ENCODE measurements around the gene RTL9.
"Not testable (repeated sequence)": the region's sequence is repeated elsewhere in the genome, so short reads cannot be mapped to it uniquely, and the experiment has no call there.

RTL9 gene

GRCh38 chrX:110320381-110320987 is 38.2 kb upstream of the RTL9 start:
- Histone ChIP-seq H3K9me3 (ENCODE audit: control insufficient read depth, low read length) (no peaks in the 10 kb centered on the region), H3K36me3 (ENCODE audit: control insufficient read depth, insufficient read depth, low read length) (no peaks in the 10 kb centered on the region), H3K4me3 (ENCODE audit: insufficient read depth, low read depth, low read length, poor library complexity, severe bottlenecking) (no peak overlapping the region), H3K27me3 (replicated peaks; ENCODE audit: control insufficient read depth, insufficient read depth, low read length, poor library complexity, severe bottlenecking) (no peaks in the 10 kb centered on the region), H3K4me1 (ENCODE audit: control insufficient read depth, insufficient read depth, low read length, poor library complexity, severe bottlenecking) (no peaks in the 10 kb centered on the region), H3K27ac (ENCODE audit: insufficient read depth, low read length, poor library complexity, severe bottlenecking) (no peak overlapping the region)
- no peak for DNase-seq

GRCh38 chrX:110321081-110321480 is 37.6 kb upstream of the RTL9 start:
- no peaks in the 10 kb centered on the region for H3K27me3 ChIP-seq (replicated peaks; ENCODE audit: control insufficient read depth, insufficient read depth, low read length, poor library complexity, severe bottlenecking)
- DNase-seq, result no peak
- H3K36me3 ChIP-seq (ENCODE audit: control insufficient read depth, insufficient read depth, low read length), result no peaks in the 10 kb centered on the region
- H3K4me1 ChIP-seq (ENCODE audit: control insufficient read depth, insufficient read depth, low read length, poor library complexity, severe bottlenecking), result no peaks in the 10 kb centered on the region
- H3K4me3 ChIP-seq (ENCODE audit: insufficient read depth, low read depth, low read length, poor library complexity, severe bottlenecking), result no peak overlapping the region
- H3K9me3 ChIP-seq (ENCODE audit: control insufficient read depth, low read length), result no peaks in the 10 kb centered on the region
- no peak overlapping the region for H3K27ac ChIP-seq (ENCODE audit: insufficient read depth, low read length, poor library complexity, severe bottlenecking)

GRCh38 chrX:110321670-110322069 is 37.0 kb upstream of the RTL9 start:
- H3K4me1 ChIP-seq (ENCODE audit: control insufficient read depth, insufficient read depth, low read length, poor library complexity, severe bottlenecking), result no peaks in the 10 kb centered on the region
- H3K27ac ChIP-seq (ENCODE audit: insufficient read depth, low read length, poor library complexity, severe bottlenecking), result no peak overlapping the region
- DNase-seq, result no peak
- H3K27me3 ChIP-seq (replicated peaks; ENCODE audit: control insufficient read depth, insufficient read depth, low read length, poor library complexity, severe bottlenecking), result no peaks in the 10 kb centered on the region
- no peaks in the 10 kb centered on the region for H3K36me3 ChIP-seq (ENCODE audit: control insufficient read depth, insufficient read depth, low read length)
- H3K9me3 ChIP-seq (ENCODE audit: control insufficient read depth, low read length), result no peaks in the 10 kb centered on the region
- no peak overlapping the region for H3K4me3 ChIP-seq (ENCODE audit: insufficient read depth, low read depth, low read length, poor library complexity, severe bottlenecking)

- Histone ChIP-seq H3K9me3 (ENCODE audit: control insufficient read depth, low read length) (no peaks in the 10 kb centered on the region), H3K27ac (ENCODE audit: insufficient read depth, low read length, poor library complexity, severe bottlenecking) (no peak overlapping the region), H3K36me3 (ENCODE audit: control insufficient read depth, insufficient read depth, low read length) (no peaks in the 10 kb centered on the region), H3K4me3 (ENCODE audit: insufficient read depth, low read depth, low read length, poor library complexity, severe bottlenecking) (no peak overlapping the region), H3K27me3 (replicated peaks; ENCODE audit: control insufficient read depth, insufficient read depth, low read length, poor library complexity, severe bottlenecking) (no peaks in the 10 kb centered on the region), H3K4me1 (ENCODE audit: control insufficient read depth, insufficient read depth, low read length, poor library complexity, severe bottlenecking) (no peaks in the 10 kb centered on the region)
- DNase-seq, result no peak
Measured at GRCh38 chrX:110322603-110323002, 36.0 kb upstream of the RTL9 start.

GRCh38 chrX:110326712-110327111 is 31.9 kb upstream of the RTL9 start:
- Histone ChIP-seq H3K4me3 (ENCODE audit: insufficient read depth, low read depth, low read length, poor library complexity, severe bottlenecking) (no peak overlapping the region), H3K9me3 (ENCODE audit: control insufficient read depth, low read length) (no peaks in the 10 kb centered on the region), H3K36me3 (ENCODE audit: control insufficient read depth, insufficient read depth, low read length) (no peaks in the 10 kb centered on the region), H3K27me3 (replicated peaks; ENCODE audit: control insufficient read depth, insufficient read depth, low read length, poor library complexity, severe bottlenecking) (no peaks in the 10 kb centered on the region), H3K4me1 (ENCODE audit: control insufficient read depth, insufficient read depth, low read length, poor library complexity, severe bottlenecking) (no peaks in the 10 kb centered on the region), H3K27ac (ENCODE audit: insufficient read depth, low read length, poor library complexity, severe bottlenecking) (no peak overlapping the region)
- no peak for DNase-seq

GRCh38 chrX:110327336-110327735 is 31.3 kb upstream of the RTL9 start:
- no peaks in the 10 kb centered on the region for H3K4me1 ChIP-seq (ENCODE audit: control insufficient read depth, insufficient read depth, low read length, poor library complexity, severe bottlenecking)
- H3K36me3 ChIP-seq (ENCODE audit: control insufficient read depth, insufficient read depth, low read length), result no peaks in the 10 kb centered on the region
- H3K4me3 ChIP-seq (ENCODE audit: insufficient read depth, low read depth, low read length, poor library complexity, severe bottlenecking), result no peak overlapping the region
- H3K27ac ChIP-seq (ENCODE audit: insufficient read depth, low read length, poor library complexity, severe bottlenecking), result no peak overlapping the region
- DNase-seq, result no peak
- no peaks in the 10 kb centered on the region for H3K27me3 ChIP-seq (replicated peaks; ENCODE audit: control insufficient read depth, insufficient read depth, low read length, poor library complexity, severe bottlenecking)
- no peaks in the 10 kb centered on the region for H3K9me3 ChIP-seq (ENCODE audit: control insufficient read depth, low read length)

- H3K27ac ChIP-seq (ENCODE audit: insufficient read depth, low read length, poor library complexity, severe bottlenecking); H3K9me3 ChIP-seq (ENCODE audit: control insufficient read depth, low read length); H3K4me3 ChIP-seq (ENCODE audit: insufficient read depth, low read depth, low read length, poor library complexity, severe bottlenecking); H3K4me1 ChIP-seq (ENCODE audit: control insufficient read depth, insufficient read depth, low read length, poor library complexity, severe bottlenecking); DNase-seq; H3K27me3 ChIP-seq (replicated peaks; ENCODE audit: control insufficient read depth, insufficient read depth, low read length, poor library complexity, severe bottlenecking); H3K36me3 ChIP-seq (ENCODE audit: control insufficient read depth, insufficient read depth, low read length): not testable (repeated sequence)
Measured at GRCh38 chrX:110328613-110329012, 30.0 kb upstream of the RTL9 start.

- Histone ChIP-seq H3K27me3 (replicated peaks; ENCODE audit: control insufficient read depth, insufficient read depth, low read length, poor library complexity, severe bottlenecking) (no peaks in the 10 kb centered on the region), H3K4me3 (ENCODE audit: insufficient read depth, low read depth, low read length, poor library complexity, severe bottlenecking) (no peak overlapping the region), H3K4me1 (ENCODE audit: control insufficient read depth, insufficient read depth, low read length, poor library complexity, severe bottlenecking) (no peaks in the 10 kb centered on the region), H3K36me3 (ENCODE audit: control insufficient read depth, insufficient read depth, low read length) (no peaks in the 10 kb centered on the region), H3K9me3 (ENCODE audit: control insufficient read depth, low read length) (no peaks in the 10 kb centered on the region), H3K27ac (ENCODE audit: insufficient read depth, low read length, poor library complexity, severe bottlenecking) (no peak overlapping the region)
- DNase-seq, result no peak
Measured at GRCh38 chrX:110331444-110332030, 27.1 kb upstream of the RTL9 start.

GRCh38 chrX:110333458-110333857 is 25.2 kb upstream of the RTL9 start:
- DNase-seq; H3K4me1 ChIP-seq (ENCODE audit: control insufficient read depth, insufficient read depth, low read length, poor library complexity, severe bottlenecking); H3K36me3 ChIP-seq (ENCODE audit: control insufficient read depth, insufficient read depth, low read length); H3K9me3 ChIP-seq (ENCODE audit: control insufficient read depth, low read length); H3K27me3 ChIP-seq (replicated peaks; ENCODE audit: control insufficient read depth, insufficient read depth, low read length, poor library complexity, severe bottlenecking); H3K4me3 ChIP-seq (ENCODE audit: insufficient read depth, low read depth, low read length, poor library complexity, severe bottlenecking); H3K27ac ChIP-seq (ENCODE audit: insufficient read depth, low read length, poor library complexity, severe bottlenecking): not testable (repeated sequence)

GRCh38 chrX:110338935-110339334 is 19.7 kb upstream of the RTL9 start:
- no peak overlapping the region for H3K27ac ChIP-seq (ENCODE audit: insufficient read depth, low read length, poor library complexity, severe bottlenecking)
- no peaks in the 10 kb centered on the region for H3K36me3 ChIP-seq (ENCODE audit: control insufficient read depth, insufficient read depth, low read length)
- no peaks in the 10 kb centered on the region for H3K27me3 ChIP-seq (replicated peaks; ENCODE audit: control insufficient read depth, insufficient read depth, low read length, poor library complexity, severe bottlenecking)
- H3K9me3 ChIP-seq (ENCODE audit: control insufficient read depth, low read length), result no peaks in the 10 kb centered on the region
- H3K4me3 ChIP-seq (ENCODE audit: insufficient read depth, low read depth, low read length, poor library complexity, severe bottlenecking), result no peak overlapping the region
- no peaks in the 10 kb centered on the region for H3K4me1 ChIP-seq (ENCODE audit: control insufficient read depth, insufficient read depth, low read length, poor library complexity, severe bottlenecking)
- DNase-seq, result no peak

All from effector memory CD4-positive, alpha-beta T cell (primary cell).